ENCODE data around the gene MED16.

The MED16 gene

DNA sequence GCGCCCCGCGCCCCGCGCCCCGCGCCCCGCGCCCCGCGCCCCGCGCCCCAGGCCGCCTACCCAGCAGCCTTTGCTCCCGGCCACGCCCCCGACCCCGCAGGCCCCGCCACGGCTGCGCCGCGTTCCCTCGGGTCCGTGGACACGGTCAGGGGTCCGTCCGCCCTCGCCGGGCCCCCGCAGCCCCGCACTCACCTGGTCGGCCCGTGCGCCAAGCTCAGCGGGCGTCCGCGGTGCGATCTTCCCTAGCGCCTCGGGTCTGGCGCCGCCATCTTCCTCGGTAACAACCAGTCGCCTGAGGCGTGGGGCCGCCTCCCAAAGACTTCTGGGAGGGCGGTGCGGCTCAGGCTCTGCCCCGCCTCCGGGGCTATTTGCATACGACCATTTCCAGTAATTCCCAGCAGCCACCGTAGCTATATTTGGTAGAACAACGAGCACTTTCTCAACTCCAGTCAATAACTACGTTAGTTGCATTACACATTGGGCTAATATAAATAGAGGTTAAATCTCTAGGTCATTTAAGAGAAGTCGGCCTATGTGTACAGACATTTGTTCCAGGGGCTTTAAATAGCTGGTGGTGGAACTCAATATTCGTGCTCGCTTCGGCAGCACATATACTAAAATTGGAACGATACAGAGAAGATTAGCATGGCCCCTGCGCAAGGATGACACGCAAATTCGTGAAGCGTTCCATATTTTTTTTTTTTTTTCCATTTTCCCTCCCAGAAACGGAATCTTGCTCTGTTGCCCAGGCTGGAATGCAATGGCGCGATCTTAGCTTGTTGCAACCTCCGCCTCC is at the start of gene MED16, which contains the start of gene RNU6-9:
MED16 (minus strand) TSS at position 294 of the 796 bp plus-strand sequence. CDS start 2,056 bp downstream, outside the sequence.
RNU6-9 (plus strand) TSS at position 591 of the 796 bp plus-strand sequence.
- peak; percentile 72 for DNase-seq

GRCh38 chr19:942133-942645 is 49.2 kb upstream of the MED16 start:
- DNase-seq: no peak

GRCh38 chr19:941292-942132 is 48.5 kb upstream of the MED16 start:
- no peak for DNase-seq

- DNase-seq: no peak
Observed at GRCh38 chr19:940591-941291, 47.8 kb upstream of the MED16 start.

- DNase-seq: no peak
Observed at GRCh38 chr19:939922-940321, 46.9 kb upstream of the MED16 start.

GRCh38 chr19:939439-939838 is 46.5 kb upstream of the MED16 start:
- no peak for DNase-seq

- DNase-seq: no peak
Observed at GRCh38 chr19:938233-938923, 45.4 kb upstream of the MED16 start.

GRCh38 chr19:937259-937694 is 44.3 kb upstream of the MED16 start:
- no peak for DNase-seq

- no peak for DNase-seq
Observed at GRCh38 chr19:936175-936546, 43.2 kb upstream of the MED16 start.

- no peak for DNase-seq
Observed at GRCh38 chr19:934865-935479, 42.0 kb upstream of the MED16 start.

DNA sequence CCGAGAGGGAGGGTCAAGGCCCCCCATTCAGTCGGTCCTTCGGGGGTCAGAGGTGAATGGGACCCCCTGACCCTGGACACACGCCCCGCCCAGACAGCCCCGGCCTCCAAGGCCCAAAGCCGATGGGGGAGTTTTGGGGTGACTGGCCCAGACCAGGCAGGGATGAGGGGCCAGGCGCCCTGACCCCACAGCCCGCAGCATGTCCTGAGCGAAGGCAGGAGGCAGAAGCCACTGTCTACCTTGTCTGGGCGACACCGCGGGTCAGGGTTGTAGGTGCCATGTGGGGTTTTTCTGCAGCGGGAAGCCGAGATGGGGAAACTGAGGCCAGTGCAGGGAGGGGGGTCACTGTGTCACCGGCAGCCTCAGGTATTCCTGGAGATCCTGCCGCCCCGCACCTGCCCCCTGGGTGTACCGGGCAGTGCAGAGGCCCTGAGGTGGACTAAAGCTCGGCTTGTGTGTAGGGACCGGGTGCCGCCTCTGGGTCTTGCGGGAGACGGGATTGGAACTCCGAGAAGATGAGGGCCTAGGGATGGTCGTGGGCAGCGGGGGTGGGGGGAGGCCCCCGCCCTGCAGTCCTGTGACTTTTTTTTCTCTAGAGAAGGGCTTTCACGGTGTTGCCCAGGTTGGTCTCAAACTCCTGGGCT is 41.3 kb upstream of the MED16 start:
- no peak for DNase-seq

- no peak for DNase-seq
Observed at GRCh38 chr19:933553-933882, 40.5 kb upstream of the MED16 start.

DNA sequence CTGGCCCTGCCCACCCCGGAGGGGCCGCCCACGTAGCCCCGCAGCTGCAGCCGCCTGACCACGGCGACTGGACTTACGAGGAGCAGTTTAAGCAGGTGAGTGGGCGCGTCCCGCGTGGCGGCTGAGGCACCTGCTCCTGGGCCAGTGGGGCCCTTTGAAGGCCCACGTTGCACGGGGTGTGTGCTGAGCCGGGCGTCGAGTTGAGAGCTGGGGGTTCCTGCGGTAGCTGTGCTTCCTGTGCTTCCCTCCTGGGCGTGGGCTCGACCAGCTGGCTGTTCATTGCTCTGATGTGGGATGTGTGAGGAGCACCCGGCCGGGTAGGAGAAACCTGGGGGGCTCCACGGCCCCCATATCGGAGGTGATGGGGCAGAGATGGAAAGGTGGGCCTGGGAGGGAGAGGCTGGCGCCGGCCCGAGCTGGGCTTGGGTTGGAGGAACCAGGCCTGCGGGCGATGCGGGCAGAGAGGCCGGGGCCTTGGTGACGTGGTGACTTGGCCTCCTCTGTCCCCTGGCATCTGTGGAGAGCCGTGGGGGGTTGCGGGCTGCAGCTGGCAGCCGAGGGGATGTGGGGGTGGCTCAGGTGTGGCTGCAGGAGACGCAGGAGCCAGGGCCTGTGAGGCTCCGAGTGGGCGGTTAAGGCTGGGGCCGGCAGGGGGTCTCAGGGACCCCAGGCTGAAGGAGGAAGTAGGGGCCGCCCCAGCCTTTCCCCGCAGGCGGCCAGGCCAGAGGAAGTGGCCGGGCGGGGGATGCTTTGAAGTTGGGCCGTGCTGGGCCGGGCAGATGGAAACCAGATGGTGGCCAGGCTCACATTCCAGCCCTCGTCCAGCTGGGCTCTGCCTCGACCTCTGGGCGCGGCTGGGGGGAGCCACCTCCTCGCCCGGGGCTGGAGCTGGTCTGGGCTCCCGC is 39.9 kb upstream of the MED16 start:
- DNase-seq: no peak

- DNase-seq: no peak
Observed at GRCh38 chr19:931860-932647, 39.1 kb upstream of the MED16 start.

GRCh38 chr19:929891-930258 is 36.9 kb upstream of the MED16 start:
- no peak for DNase-seq

GRCh38 chr19:929203-929890 is 36.4 kb upstream of the MED16 start:
- no peak for DNase-seq

GRCh38 chr19:928471-929202 is 35.6 kb upstream of the MED16 start:
- no peak for DNase-seq

GRCh38 chr19:927780-928401 is 34.9 kb upstream of the MED16 start:
- no peak for DNase-seq
